ENCODE data around the gene VAT1.

The VAT1 gene

GRCh38 chr17:43020789-43021740 lies 1.1 kb downstream of the VAT1 start:
- peaks cover 27 to 40% of the 10 kb centered on the region in 2 experiments for H3K36me3 ChIP-seq (ENCODE audit: control insufficient read depth in 1 of 2, insufficient read depth in 2 of 2, low read depth in 1 of 2, low read length in 2 of 2)
- peak overlapping the region in 1 of 2 experiments; percentile 60 for H2BK12ac ChIP-seq (ENCODE audit: low read length in 2 of 2)
- H2AK5ac ChIP-seq (ENCODE audit: low read length, severe bottlenecking) = no peak overlapping the region
- H3K9me3 ChIP-seq (ENCODE audit: control insufficient read depth, low read length) = no peaks in the 10 kb centered on the region
- H3K18ac ChIP-seq (ENCODE audit: low read depth in 1 of 2, low read length in 2 of 2) = peak overlapping the region; percentile 98 to 99
- H3K4me3 ChIP-seq (ENCODE audit: insufficient read depth in 1 of 2, low read depth in 1 of 2, low read length in 2 of 2) = peak overlapping the region; percentile 95 to 99
- peak; percentile 91 for DNase-seq
- H2BK5ac ChIP-seq (ENCODE audit: low read depth, low read length, poor library complexity, severe bottlenecking) = no peak overlapping the region
- peak overlapping the region; percentile 96 for H2BK120ac ChIP-seq (ENCODE audit: low read depth, low read length)
- H3K4me2 ChIP-seq (ENCODE audit: low read length, poor library complexity, severe bottlenecking) = peak overlapping the region; percentile 77
- H3K27me3 ChIP-seq (ENCODE audit: control insufficient read depth in 1 of 2, insufficient read depth in 1 of 2, low read length in 2 of 2) = no peaks in the 10 kb centered on the region
- peak overlapping the region; percentile 94 for H4K8ac ChIP-seq (ENCODE audit: low read length)
- peak overlapping the region; percentile 43 for H2AFZ ChIP-seq (ENCODE audit: low read depth, low read length)
- H3K79me1 ChIP-seq (replicated peaks; ENCODE audit: low read length, poor library complexity, severe bottlenecking) = peaks cover 15% of the 10 kb centered on the region
- peaks cover 24% of the 10 kb centered on the region for H3K4me1 ChIP-seq (ENCODE audit: control insufficient read depth, insufficient read depth, low read depth, low read length)
- H3K27ac ChIP-seq (ENCODE audit: low read length, poor library complexity, severe bottlenecking) = peak overlapping the region; percentile 36
- H4K91ac ChIP-seq (ENCODE audit: low read length) = peak overlapping the region; percentile 99
- peak overlapping the region; percentile 64 to 79 for H3K4ac ChIP-seq (ENCODE audit: low read depth in 1 of 2, low read length in 2 of 2)
- no peak overlapping the region for H3K23ac ChIP-seq (ENCODE audit: low read length in 2 of 2)
- no peak overlapping the region for H2BK15ac ChIP-seq (ENCODE audit: low read depth, poor library complexity, severe bottlenecking)
- 19% methylated on average over 7 of the region's 40 CpGs for WGBS
- peak overlapping the region in 1 of 2 experiments; percentile 99 for H3K14ac ChIP-seq (ENCODE audit: low read length in 2 of 2)
- H3K9ac ChIP-seq (ENCODE audit: low read length) = peak overlapping the region; percentile 96

DNA sequence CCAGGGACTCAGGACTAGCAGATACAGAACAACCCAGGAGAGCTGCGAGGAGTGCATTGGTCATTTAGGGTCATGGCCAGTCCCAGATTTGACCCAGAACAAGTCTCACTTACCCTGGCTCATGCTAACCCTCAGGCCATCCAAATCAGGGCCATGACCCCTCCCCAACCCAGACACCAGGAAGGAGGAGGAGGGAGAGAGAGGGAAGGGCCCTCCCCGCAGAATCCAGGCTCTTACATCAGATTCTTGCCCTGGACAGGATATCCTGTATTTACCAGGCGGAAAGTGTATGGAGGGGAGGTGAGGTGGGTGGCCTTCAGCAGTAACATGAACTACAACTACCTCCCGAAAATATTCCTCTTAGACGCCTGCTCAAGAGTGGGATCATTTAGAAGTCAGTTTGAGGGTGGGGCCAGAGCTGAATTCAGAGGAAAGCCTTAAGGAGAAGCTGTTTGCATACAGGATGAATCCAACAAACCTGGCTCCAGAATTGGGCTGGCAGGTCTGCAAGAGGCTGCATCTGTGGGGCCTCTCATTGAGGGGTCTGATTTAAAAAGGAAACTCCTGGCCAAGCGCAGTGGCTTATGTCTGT lies 2.1 kb downstream of the VAT1 start:
- peak overlapping the region; percentile 31 for H3K4me2 ChIP-seq (ENCODE audit: low read length, poor library complexity, severe bottlenecking)
- peak overlapping the region in 1 of 2 experiments; percentile 43 for H2BK12ac ChIP-seq (ENCODE audit: low read length in 2 of 2)
- no peak overlapping the region for H3K14ac ChIP-seq (ENCODE audit: low read length in 2 of 2)
- DNase-seq = no peak
- H2BK120ac ChIP-seq (ENCODE audit: low read depth, low read length) = no peak overlapping the region
- peak overlapping the region; percentile 18 for H4K91ac ChIP-seq (ENCODE audit: low read length)
- peaks cover 37 to 49% of the 10 kb centered on the region in 2 experiments for H3K36me3 ChIP-seq (ENCODE audit: control insufficient read depth in 1 of 2, insufficient read depth in 2 of 2, low read depth in 1 of 2, low read length in 2 of 2)
- no peak overlapping the region for H3K27ac ChIP-seq (ENCODE audit: low read length, poor library complexity, severe bottlenecking)
- peaks cover 19% of the 10 kb centered on the region for H3K79me1 ChIP-seq (replicated peaks; ENCODE audit: low read length, poor library complexity, severe bottlenecking)
- H3K9ac ChIP-seq (ENCODE audit: low read length) = peak overlapping the region; percentile 96
- WGBS = 40% methylated on average over 3 of the region's 6 CpGs
- peak overlapping the region in 1 of 2 experiments; percentile 60 for H3K23ac ChIP-seq (ENCODE audit: low read length in 2 of 2)
- H3K4me3 ChIP-seq (ENCODE audit: insufficient read depth in 1 of 2, low read depth in 1 of 2, low read length in 2 of 2) = peak overlapping the region in 1 of 2 experiments; percentile 99
- H2BK5ac ChIP-seq (ENCODE audit: low read depth, low read length, poor library complexity, severe bottlenecking) = no peak overlapping the region
- peak overlapping the region in 1 of 2 experiments; percentile 20 for H3K4ac ChIP-seq (ENCODE audit: low read depth in 1 of 2, low read length in 2 of 2)
- H4K8ac ChIP-seq (ENCODE audit: low read length) = peak overlapping the region; percentile 8
- H3K9me3 ChIP-seq (ENCODE audit: control insufficient read depth, low read length) = no peaks in the 10 kb centered on the region
- H2AK5ac ChIP-seq (ENCODE audit: low read length, severe bottlenecking) = peak overlapping the region; percentile 33
- peak overlapping the region; percentile 44 to 77 for H3K18ac ChIP-seq (ENCODE audit: low read depth in 1 of 2, low read length in 2 of 2)
- no peaks in the 10 kb centered on the region for H3K27me3 ChIP-seq (ENCODE audit: control insufficient read depth in 1 of 2, insufficient read depth in 1 of 2, low read length in 2 of 2)
- H2BK15ac ChIP-seq (ENCODE audit: low read depth, poor library complexity, severe bottlenecking) = peak overlapping the region; percentile 65
- peaks cover 27% of the 10 kb centered on the region for H3K4me1 ChIP-seq (ENCODE audit: control insufficient read depth, insufficient read depth, low read depth, low read length)
- no peak overlapping the region for H2AFZ ChIP-seq (ENCODE audit: low read depth, low read length)

DNA sequence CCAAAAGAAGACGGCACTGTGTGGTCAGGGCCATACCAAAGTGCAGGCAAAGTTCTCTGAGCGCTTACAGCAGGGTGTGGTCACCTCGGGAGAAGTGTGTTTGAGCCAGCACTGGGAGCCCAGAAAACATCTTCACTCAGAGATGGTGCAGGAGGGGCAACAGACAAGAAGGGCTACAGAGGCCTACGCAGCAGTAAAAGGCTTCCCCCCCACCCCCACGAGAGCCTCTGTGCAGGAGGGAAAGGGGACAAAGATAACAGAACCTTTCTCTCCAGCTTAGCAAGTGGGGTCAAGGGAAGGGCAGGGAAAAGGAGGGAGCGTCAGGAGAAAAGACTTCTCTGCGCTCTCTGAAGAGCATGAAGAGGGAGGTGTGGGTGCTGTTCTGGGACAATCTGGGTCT lies 2.8 kb downstream of the VAT1 start:
- H3K27me3 ChIP-seq (ENCODE audit: control insufficient read depth in 1 of 2, insufficient read depth in 1 of 2, low read length in 2 of 2) = no peaks in the 10 kb centered on the region

DNA sequence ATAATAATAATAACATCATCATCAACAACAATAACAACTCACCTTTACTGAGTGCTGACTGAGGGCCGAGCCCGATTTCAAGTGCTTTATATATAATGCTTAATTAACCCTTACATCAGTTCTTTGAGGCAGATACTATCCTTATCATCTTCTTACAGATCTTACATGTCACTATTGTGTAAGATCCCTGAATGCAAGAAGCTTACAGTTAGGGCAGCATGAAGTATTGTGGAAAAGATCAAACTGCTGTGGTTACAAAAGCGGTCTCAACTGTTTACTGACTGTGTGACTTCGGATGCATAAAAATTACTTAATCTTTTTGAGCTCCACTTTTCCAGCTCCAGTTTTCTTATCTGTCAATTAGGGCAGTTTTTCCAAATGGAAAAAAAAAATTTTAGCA lies 3.3 kb downstream of the VAT1 start:
- peak; percentile 82 for DNase-seq
- Histone ChIP-seq H3K4me2 (ENCODE audit: low read length, poor library complexity, severe bottlenecking) (no peak overlapping the region), H2BK12ac (ENCODE audit: low read length in 2 of 2) (no peak overlapping the region), H3K4me1 (ENCODE audit: control insufficient read depth, insufficient read depth, low read depth, low read length) (peaks cover 25% of the 10 kb centered on the region), H2BK15ac (ENCODE audit: low read depth, poor library complexity, severe bottlenecking) (no peak overlapping the region), H3K9ac (ENCODE audit: low read length) (peak overlapping the region; percentile 96), H4K8ac (ENCODE audit: low read length) (no peak overlapping the region), H4K91ac (ENCODE audit: low read length) (no peak overlapping the region), H3K36me3 (ENCODE audit: control insufficient read depth in 1 of 2, insufficient read depth in 2 of 2, low read depth in 1 of 2, low read length in 2 of 2) (peaks cover 49 to 61% of the 10 kb centered on the region in 2 experiments), H2AK5ac (ENCODE audit: low read length, severe bottlenecking) (no peak overlapping the region), H3K4me3 (ENCODE audit: insufficient read depth in 1 of 2, low read depth in 1 of 2, low read length in 2 of 2) (peak overlapping the region in 1 of 2 experiments; percentile 99), H3K4ac (ENCODE audit: low read depth in 1 of 2, low read length in 2 of 2) (no peak overlapping the region), H2BK120ac (ENCODE audit: low read depth, low read length) (no peak overlapping the region), H2AFZ (ENCODE audit: low read depth, low read length) (no peak overlapping the region), H3K27ac (ENCODE audit: low read length, poor library complexity, severe bottlenecking) (no peak overlapping the region), H3K79me1 (replicated peaks; ENCODE audit: low read length, poor library complexity, severe bottlenecking) (peaks cover 25% of the 10 kb centered on the region), H3K18ac (ENCODE audit: low read depth in 1 of 2, low read length in 2 of 2) (no peak overlapping the region), H3K23ac (ENCODE audit: low read length in 2 of 2) (no peak overlapping the region), H3K14ac (ENCODE audit: low read length in 2 of 2) (no peak overlapping the region), H3K27me3 (ENCODE audit: control insufficient read depth in 1 of 2, insufficient read depth in 1 of 2, low read length in 2 of 2) (no peaks in the 10 kb centered on the region), H3K9me3 (ENCODE audit: control insufficient read depth, low read length) (no peaks in the 10 kb centered on the region), H2BK5ac (ENCODE audit: low read depth, low read length, poor library complexity, severe bottlenecking) (no peak overlapping the region)
- 73% methylated on average over 4 of the region's 4 CpGs for WGBS

More for the DNA sequence above, 2.8 kb downstream of the VAT1 start:
- H3K9ac ChIP-seq (ENCODE audit: low read length) = peak overlapping the region; percentile 96
- H2BK12ac ChIP-seq (ENCODE audit: low read length in 2 of 2) = peak overlapping the region; percentile 43 to 69
- peak overlapping the region; percentile 15 for H2BK15ac ChIP-seq (ENCODE audit: low read depth, poor library complexity, severe bottlenecking)
- H2BK120ac ChIP-seq (ENCODE audit: low read depth, low read length) = no peak overlapping the region
- no peak overlapping the region for H4K8ac ChIP-seq (ENCODE audit: low read length)
- no peak overlapping the region for H2AFZ ChIP-seq (ENCODE audit: low read depth, low read length)
- peak overlapping the region; percentile 5 to 79 for H3K4ac ChIP-seq (ENCODE audit: low read depth in 1 of 2, low read length in 2 of 2)
- H3K4me1 ChIP-seq (ENCODE audit: control insufficient read depth, insufficient read depth, low read depth, low read length) = peaks cover 25% of the 10 kb centered on the region
- 35% methylated on average over 6 of the region's 7 CpGs for WGBS
- H2AK5ac ChIP-seq (ENCODE audit: low read length, severe bottlenecking) = no peak overlapping the region
- peak; percentile 54 for DNase-seq
- peak overlapping the region in 1 of 2 experiments; percentile 99 for H3K4me3 ChIP-seq (ENCODE audit: insufficient read depth in 1 of 2, low read depth in 1 of 2, low read length in 2 of 2)
- no peaks in the 10 kb centered on the region for H3K9me3 ChIP-seq (ENCODE audit: control insufficient read depth, low read length)
- H2BK5ac ChIP-seq (ENCODE audit: low read depth, low read length, poor library complexity, severe bottlenecking) = no peak overlapping the region
- no peak overlapping the region for H3K23ac ChIP-seq (ENCODE audit: low read length in 2 of 2)
- peaks cover 44 to 56% of the 10 kb centered on the region in 2 experiments for H3K36me3 ChIP-seq (ENCODE audit: control insufficient read depth in 1 of 2, insufficient read depth in 2 of 2, low read depth in 1 of 2, low read length in 2 of 2)
- no peak overlapping the region for H3K4me2 ChIP-seq (ENCODE audit: low read length, poor library complexity, severe bottlenecking)
- H3K79me1 ChIP-seq (replicated peaks; ENCODE audit: low read length, poor library complexity, severe bottlenecking) = peaks cover 24% of the 10 kb centered on the region
- peak overlapping the region; percentile 10 to 44 for H3K18ac ChIP-seq (ENCODE audit: low read depth in 1 of 2, low read length in 2 of 2)
- no peak overlapping the region for H3K14ac ChIP-seq (ENCODE audit: low read length in 2 of 2)
- no peak overlapping the region for H4K91ac ChIP-seq (ENCODE audit: low read length)
- no peak overlapping the region for H3K27ac ChIP-seq (ENCODE audit: low read length, poor library complexity, severe bottlenecking)
